ENCODE data around the gene SEM1.
"Not testable (repeated sequence)": the region's sequence is repeated elsewhere in the genome, so short reads cannot be mapped to it uniquely, and the experiment has no call there.

The SEM1 gene

GRCh38 chr7:96709381-96710228 is at the start of gene SEM1:
SEM1 (minus strand) TSS chr7:96709846; CDS start chr7:96709763, 83 bp downstream.
- peak; percentile 88 for DNase-seq (ENCODE audit: low spot score)

GRCh38 chr7:96757880-96758279 is 48.2 kb upstream of the SEM1 start:
- DNase-seq (ENCODE audit: low spot score): not testable (repeated sequence)

- no peak for DNase-seq (ENCODE audit: low spot score)
Measured at GRCh38 chr7:96747418-96747940, 37.8 kb upstream of the SEM1 start.

- DNase-seq (ENCODE audit: low spot score): no peak
Measured at GRCh38 chr7:96740130-96740529, 30.5 kb upstream of the SEM1 start.

GRCh38 chr7:96739609-96740008 is 30.0 kb upstream of the SEM1 start:
- DNase-seq (ENCODE audit: low spot score): no peak

GRCh38 chr7:96739167-96739566 is 29.5 kb upstream of the SEM1 start:
- DNase-seq (ENCODE audit: low spot score): no peak

- DNase-seq (ENCODE audit: low spot score): no peak
Measured at GRCh38 chr7:96738705-96739104, 29.1 kb upstream of the SEM1 start.

GRCh38 chr7:96737545-96738050 is 28.0 kb upstream of the SEM1 start:
- DNase-seq (ENCODE audit: low spot score): no peak

- DNase-seq (ENCODE audit: low spot score): no peak
Measured at GRCh38 chr7:96734343-96734742, 24.7 kb upstream of the SEM1 start.

- DNase-seq (ENCODE audit: low spot score): no peak
Measured at GRCh38 chr7:96729820-96730219, 20.2 kb upstream of the SEM1 start.

GRCh38 chr7:96728139-96728538 is 18.5 kb upstream of the SEM1 start:
- no peak for DNase-seq (ENCODE audit: low spot score)

- no peak for DNase-seq (ENCODE audit: low spot score)
Measured at GRCh38 chr7:96727534-96728088, 18.0 kb upstream of the SEM1 start.

GRCh38 chr7:96723622-96724021 is 14.0 kb upstream of the SEM1 start:
- DNase-seq (ENCODE audit: low spot score): peak; percentile 20

GRCh38 chr7:96722928-96723327 is 13.3 kb upstream of the SEM1 start:
- not testable (repeated sequence) for DNase-seq (ENCODE audit: low spot score)

- DNase-seq (ENCODE audit: low spot score): peak; percentile 18
Measured at GRCh38 chr7:96720843-96721242, 11.2 kb upstream of the SEM1 start.

GRCh38 chr7:96719164-96719563 is 9.5 kb upstream of the SEM1 start:
- no peak for DNase-seq (ENCODE audit: low spot score)

- DNase-seq (ENCODE audit: low spot score): no peak
Measured at GRCh38 chr7:96718107-96719003, 8.7 kb upstream of the SEM1 start.

- DNase-seq (ENCODE audit: low spot score): no peak
Measured at GRCh38 chr7:96713037-96713436, 3.4 kb upstream of the SEM1 start.

GRCh38 chr7:96710544-96710943 is 898 bp upstream of the SEM1 start:
- DNase-seq (ENCODE audit: low spot score): no peak

- peak; percentile 7 for DNase-seq (ENCODE audit: low spot score)
Measured at GRCh38 chr7:96708872-96709271, 774 bp downstream of the SEM1 start.

- no peak for DNase-seq (ENCODE audit: low spot score)
Measured at GRCh38 chr7:96707901-96708774, 1.5 kb downstream of the SEM1 start.
